PC-9 (cell line): ENCODE measurements around the gene TMEM179.

ENCODE experiments used
- CTCF ChIP-seq: fragments of 200-600 bp; sonication (generic); conservative IDR thresholded peaks from 2 replicates; pipeline ENCODE4 v1.6.1; 2017; ENCODE audit warnings: mixed run types, antibody characterized with exemption, mild to moderate bottlenecking, moderate library complexity
- EZH2 ChIP-seq: fragments of 200-600 bp; sonication (generic); IDR thresholded peaks from 2 replicates; pipeline ENCODE4 v1.8.0; 2017; ENCODE audit warnings: antibody characterized with exemption, low read depth

DNA sequence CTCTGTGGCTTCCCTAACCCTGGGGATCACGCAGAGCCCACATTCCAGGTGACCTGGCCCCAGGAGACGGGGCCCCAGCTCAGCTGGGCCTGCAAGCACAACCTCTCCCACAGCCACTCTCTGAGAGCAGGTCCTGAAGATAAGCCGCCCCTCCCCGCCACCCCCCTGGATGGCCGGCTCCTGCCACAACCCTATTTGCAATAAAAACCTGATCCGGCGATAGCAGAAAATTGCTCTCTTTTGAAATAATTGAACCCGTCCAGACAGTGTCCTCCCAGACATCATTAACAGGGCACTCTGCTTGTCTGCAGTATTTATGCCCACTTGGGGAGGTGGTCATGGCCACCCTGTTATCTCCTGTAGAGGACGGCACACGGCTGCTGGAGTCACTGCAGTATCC lies 20.0 kb downstream of the TMEM179 start:
- TF ChIP-seq CTCF (no peak), EZH2 (no peak)
